ENCODE results near the gene PLCB2. TPM values are rescaled to one million over a fixed set of nuclear protein-coding genes. Genes with fewer than 3 reads are reported as not detected.

The PLCB2 gene
- total and polyA plus RNA-seq, 8 donors, result 13.5 to 86.4 (median 14.9) TPM

DNA sequence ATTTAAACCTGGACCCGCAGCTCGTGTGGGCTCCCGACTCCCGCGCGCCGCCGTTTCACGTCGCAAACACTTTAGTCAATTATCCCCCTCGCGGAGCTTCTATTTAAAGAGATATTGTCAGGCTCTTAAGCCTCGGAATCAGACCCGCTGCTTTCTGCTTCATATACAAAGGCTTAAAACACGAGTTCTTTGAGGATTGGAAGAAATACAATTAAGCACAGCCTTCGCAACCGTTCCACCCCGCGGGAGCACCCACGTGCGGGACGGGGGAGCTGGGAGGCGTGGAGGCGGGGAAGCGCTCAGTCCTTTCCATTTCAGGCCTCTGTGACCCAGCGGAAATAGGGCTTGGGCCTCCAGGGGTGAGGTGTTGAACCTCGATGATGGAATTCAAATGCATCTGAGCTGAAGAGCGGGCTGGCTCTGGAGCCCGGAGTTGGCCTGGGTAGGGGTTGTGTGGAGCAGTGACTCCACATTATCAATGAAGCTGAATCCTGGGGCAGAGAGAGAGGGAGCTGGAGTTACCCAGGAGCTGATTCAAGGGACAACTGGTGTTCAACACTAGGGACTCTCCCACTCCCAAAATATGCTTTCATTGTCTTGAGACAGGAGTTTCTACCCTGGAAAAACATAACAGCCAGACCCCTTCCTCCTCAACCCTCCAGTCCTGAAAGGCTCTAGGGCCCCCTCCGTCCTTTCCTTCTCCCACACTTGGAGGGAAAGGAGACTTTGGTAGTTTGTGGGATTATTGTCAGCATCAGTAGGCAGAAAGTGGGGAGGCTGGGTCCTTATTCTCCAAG is 27.3 kb downstream of the PLCB2 start:
- Histone ChIP-seq H3K27me3 (peaks cover 52 to 77% of the 10 kb centered on the region in 2 donors), H3K27ac (no peak overlapping the region), H3K4me1 (peaks cover 21 to 65% of the 10 kb centered on the region in 2 donors), H3K9me3 (no peaks in the 10 kb centered on the region), H3K4me3 (no peak overlapping the region), H3K36me3 (no peaks in the 10 kb centered on the region)
- ATAC-seq (no peak), DNase-seq (peak in 1 of 4 donors; percentile 51)
- intact Hi-C loops (cut with DNase I), result loop anchor here in 1 of 2 donors (10.0 kb wide), 1 partner anchor 144 kb away; no protein-coding TSS in a partner anchor
- TF ChIP-seq, protein P1, sequence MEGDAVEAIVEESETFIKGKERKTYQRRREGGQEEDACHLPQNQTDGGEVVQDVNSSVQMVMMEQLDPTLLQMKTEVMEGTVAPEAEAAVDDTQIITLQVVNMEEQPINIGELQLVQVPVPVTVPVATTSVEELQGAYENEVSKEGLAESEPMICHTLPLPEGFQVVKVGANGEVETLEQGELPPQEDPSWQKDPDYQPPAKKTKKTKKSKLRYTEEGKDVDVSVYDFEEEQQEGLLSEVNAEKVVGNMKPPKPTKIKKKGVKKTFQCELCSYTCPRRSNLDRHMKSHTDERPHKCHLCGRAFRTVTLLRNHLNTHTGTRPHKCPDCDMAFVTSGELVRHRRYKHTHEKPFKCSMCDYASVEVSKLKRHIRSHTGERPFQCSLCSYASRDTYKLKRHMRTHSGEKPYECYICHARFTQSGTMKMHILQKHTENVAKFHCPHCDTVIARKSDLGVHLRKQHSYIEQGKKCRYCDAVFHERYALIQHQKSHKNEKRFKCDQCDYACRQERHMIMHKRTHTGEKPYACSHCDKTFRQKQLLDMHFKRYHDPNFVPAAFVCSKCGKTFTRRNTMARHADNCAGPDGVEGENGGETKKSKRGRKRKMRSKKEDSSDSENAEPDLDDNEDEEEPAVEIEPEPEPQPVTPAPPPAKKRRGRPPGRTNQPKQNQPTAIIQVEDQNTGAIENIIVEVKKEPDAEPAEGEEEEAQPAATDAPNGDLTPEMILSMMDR (IDR thresholded peaks at IDR 0.05), result no peak

DNA sequence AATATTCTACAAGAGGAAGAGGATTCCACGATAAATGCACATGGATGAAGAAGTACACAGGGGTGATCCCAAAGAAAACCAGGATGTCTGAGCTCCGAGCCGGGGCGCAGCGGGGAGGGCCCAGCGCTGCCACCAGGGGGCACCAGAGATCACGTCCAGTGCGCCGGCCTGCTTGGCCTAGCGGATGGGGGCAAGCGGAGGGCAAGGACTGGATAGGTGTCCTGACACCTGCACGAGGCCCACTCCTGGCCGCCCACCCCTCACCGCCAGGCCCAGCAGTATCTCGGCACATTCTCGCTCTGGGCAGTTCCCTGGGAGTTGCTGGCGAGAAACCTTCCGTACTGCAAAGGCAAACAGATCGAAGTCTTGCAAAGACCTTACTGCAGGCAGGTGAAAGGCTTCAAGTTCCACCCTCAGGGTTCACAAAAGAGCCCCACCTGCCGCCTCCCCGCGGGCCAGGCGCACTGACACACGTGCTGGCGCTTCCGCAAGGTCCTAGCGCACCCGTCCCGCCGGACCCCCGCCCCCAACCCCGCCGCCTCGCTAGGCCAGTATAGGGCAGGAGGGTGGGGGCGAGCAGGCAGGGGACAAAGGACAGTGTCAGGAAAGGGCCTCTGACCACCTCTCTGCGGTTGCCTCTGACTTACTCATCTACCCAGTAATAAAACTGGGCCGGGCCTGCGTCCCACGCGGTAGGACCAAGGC is 28.1 kb downstream of the PLCB2 start:
- peaks cover 52 to 74% of the 10 kb centered on the region in 2 donors for H3K27me3 ChIP-seq
- no peaks in the 10 kb centered on the region for H3K9me3 ChIP-seq
- no peak overlapping the region for H3K4me3 ChIP-seq
- peak; percentile 78 for ATAC-seq
- peak; percentile 62 to 97 (median 73) for DNase-seq
- no peaks in the 10 kb centered on the region for H3K36me3 ChIP-seq
- TF ChIP-seq, protein P1 (IDR thresholded peaks at IDR 0.05), result peak; percentile 99
- H3K27ac ChIP-seq, result no peak overlapping the region
- peaks cover 21 to 62% of the 10 kb centered on the region in 2 donors for H3K4me1 ChIP-seq
- intact Hi-C loops (cut with DNase I), result loop anchor here in 1 of 2 donors (10.0 kb wide), 1 partner anchor 145 kb away; no protein-coding TSS in a partner anchor

DNA sequence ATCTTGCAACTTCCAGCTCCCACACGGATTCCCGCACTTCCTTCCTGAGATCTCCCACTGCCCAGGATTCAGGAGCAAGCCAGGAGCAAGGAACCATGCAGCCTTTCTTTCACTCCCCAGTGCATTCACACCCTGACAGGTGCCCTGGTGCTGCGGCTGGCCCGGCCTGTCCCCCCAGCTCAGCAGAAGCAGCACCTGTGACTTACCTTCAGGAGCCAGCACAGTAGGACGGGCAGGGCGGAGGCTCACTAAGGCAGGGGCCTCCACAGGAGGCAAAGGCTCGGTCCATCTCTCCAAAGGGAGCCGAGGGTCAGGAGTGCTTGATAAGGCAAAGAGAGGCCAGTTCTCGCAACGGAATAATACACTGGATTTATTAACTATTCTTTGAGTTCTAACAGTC is 29.7 kb downstream of the PLCB2 start:
- H3K27me3 ChIP-seq, result peaks cover 40 to 59% of the 10 kb centered on the region in 2 donors
- H3K4me1 ChIP-seq, result peaks cover 17 to 54% of the 10 kb centered on the region in 2 donors
- no peaks in the 10 kb centered on the region for H3K9me3 ChIP-seq
- intact Hi-C loops (cut with DNase I), result no loop called here
- H3K4me3 ChIP-seq, result no peak overlapping the region
- DNase-seq, result peak in 1 of 4 donors; percentile 53
- H3K36me3 ChIP-seq, result no peaks in the 10 kb centered on the region
- H3K27ac ChIP-seq, result no peak overlapping the region
- TF ChIP-seq, protein P1 (IDR thresholded peaks at IDR 0.05), result no peak
- ATAC-seq, result no peak

DNA sequence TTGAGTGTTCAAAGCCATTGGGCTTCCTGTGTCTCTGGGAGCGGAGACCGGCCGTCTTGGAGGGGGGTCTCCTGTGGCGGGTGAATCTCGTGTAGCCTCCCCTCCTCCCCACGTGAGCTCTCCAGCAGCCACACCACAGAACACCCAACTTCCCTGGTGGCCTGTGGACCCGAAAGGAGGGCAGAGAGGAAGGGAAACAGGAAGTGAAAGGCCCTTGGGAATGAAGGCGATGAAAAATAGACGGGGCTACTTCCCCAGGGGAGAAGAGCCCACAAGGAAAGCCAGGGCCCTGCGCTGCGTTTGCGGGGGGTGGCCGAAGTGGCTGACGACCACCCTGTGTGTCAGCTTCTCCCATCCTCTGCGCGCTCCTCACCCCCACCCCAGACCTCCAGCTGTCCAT is 30.3 kb downstream of the PLCB2 start:
- Histone ChIP-seq H3K9me3 (no peaks in the 10 kb centered on the region), H3K36me3 (no peaks in the 10 kb centered on the region), H3K27ac (no peak overlapping the region), H3K4me3 (no peak overlapping the region), H3K4me1 (peaks cover 11 to 48% of the 10 kb centered on the region in 2 donors), H3K27me3 (peaks cover 34 to 53% of the 10 kb centered on the region in 2 donors)
- intact Hi-C loops (cut with DNase I), result no loop called here
- peak in 1 of 4 donors; percentile 67 for DNase-seq
- TF ChIP-seq, protein P1 (IDR thresholded peaks at IDR 0.05), result no peak
- ATAC-seq, result no peak

DNA sequence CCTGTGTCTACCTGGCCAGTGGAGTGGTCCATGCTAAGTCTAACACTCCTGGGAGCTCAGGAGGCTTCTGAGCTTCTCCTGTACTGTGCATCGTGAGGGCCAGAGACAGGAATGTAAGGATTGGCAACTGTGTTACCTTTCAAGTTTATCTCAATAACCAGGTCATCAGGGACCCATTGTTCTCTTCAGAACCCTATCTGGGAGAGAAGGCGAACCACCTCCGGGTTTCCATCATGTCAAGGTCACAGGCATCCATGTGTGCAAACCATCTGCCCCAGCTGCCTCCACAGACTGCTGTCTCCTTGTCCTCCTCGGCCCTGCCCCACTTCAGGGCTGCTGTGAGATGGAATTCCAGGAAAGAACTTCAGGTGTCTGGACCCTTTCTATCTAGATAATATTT is 30.8 kb downstream of the PLCB2 start:
- no peak for ATAC-seq
- Histone ChIP-seq H3K27ac (no peak overlapping the region), H3K9me3 (no peaks in the 10 kb centered on the region), H3K4me1 (peaks cover 6 to 43% of the 10 kb centered on the region in 2 donors), H3K36me3 (no peaks in the 10 kb centered on the region), H3K4me3 (no peak overlapping the region), H3K27me3 (peaks cover 29 to 48% of the 10 kb centered on the region in 2 donors)
- intact Hi-C loops (cut with DNase I), result no loop called here
- TF ChIP-seq, protein P1 (IDR thresholded peaks at IDR 0.05), result no peak
- DNase-seq, result peak in 1 of 4 donors; percentile 20

All from left lung (tissue), 10 donors.